Subcutaneous adipose tissue (tissue), 4 donors: ENCODE data around the gene TOX2. TPM values are rescaled to one million over a fixed set of nuclear protein-coding genes. Genes with fewer than 3 reads are reported as not detected.

Experiments used
- total RNA-seq, 4 donors: library from RNA; depleted of rRNA; stranded (reverse); fragments of >200 nt; gene quantifications; one replicate each; pipeline ENCODE4 v1.1.0, GENCODE V29; 2016
- TF ChIP-seq, protein P1 (sequence below): fragments of 450-650 bp; IDR thresholded peaks from one replicate; pipeline ENCODE4 v1.5.1; 2016; ENCODE audit warnings: low read depth, mild to moderate bottlenecking, control low read depth, antibody characterized with exemption, moderate library complexity

Gene TOX2
- total RNA-seq, 4 donors from 2014 or later = 2.6 to 8.1 (median 3.1) TPM; not detected in 1

DNA sequence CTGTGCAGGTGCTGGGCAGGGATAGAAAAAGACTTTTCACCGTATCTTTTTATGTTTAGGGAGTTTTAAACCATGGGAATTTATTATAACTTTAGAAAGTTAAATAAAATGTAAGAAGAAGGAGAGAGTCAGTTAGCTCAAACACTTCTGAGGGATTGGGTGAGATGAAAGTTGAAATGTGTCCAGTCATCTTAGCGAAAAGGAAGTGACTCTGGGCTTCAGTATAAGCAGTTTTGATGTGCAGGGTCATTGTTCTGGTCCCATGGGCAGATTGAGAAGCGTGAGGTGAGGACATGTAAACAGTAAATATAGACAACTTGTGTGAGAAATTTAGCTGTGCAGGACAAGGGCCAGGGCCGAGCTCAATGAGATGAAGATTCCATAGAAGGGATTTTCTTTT, 66.9 kb downstream of the TOX2 start:
- TF ChIP-seq, protein P1, sequence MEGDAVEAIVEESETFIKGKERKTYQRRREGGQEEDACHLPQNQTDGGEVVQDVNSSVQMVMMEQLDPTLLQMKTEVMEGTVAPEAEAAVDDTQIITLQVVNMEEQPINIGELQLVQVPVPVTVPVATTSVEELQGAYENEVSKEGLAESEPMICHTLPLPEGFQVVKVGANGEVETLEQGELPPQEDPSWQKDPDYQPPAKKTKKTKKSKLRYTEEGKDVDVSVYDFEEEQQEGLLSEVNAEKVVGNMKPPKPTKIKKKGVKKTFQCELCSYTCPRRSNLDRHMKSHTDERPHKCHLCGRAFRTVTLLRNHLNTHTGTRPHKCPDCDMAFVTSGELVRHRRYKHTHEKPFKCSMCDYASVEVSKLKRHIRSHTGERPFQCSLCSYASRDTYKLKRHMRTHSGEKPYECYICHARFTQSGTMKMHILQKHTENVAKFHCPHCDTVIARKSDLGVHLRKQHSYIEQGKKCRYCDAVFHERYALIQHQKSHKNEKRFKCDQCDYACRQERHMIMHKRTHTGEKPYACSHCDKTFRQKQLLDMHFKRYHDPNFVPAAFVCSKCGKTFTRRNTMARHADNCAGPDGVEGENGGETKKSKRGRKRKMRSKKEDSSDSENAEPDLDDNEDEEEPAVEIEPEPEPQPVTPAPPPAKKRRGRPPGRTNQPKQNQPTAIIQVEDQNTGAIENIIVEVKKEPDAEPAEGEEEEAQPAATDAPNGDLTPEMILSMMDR = no peak

- TF ChIP-seq, protein P1 = no peak
Observed at GRCh38 chr20:43982016-43982415, 67.4 kb downstream of the TOX2 start.

DNA sequence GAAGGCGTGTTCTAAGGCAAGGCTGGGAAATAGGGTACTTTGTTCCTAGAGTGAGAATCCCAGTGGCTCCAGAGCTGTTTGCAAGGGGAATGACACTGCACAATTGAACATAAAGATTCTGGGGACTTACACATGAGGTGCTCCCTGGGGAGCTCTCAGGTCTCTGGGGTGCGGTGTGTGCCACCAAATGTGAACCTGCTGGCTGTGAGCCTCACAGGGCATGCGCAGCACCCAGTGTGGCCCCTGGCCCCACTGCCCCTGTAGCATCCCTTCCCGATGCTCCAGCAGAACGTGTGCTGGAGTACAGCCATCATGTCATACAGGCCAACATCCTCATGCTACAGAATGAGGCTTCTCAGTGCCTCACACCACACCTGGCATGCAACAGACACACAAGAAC, 68.2 kb downstream of the TOX2 start:
- TF ChIP-seq, protein P1 = no peak

DNA sequence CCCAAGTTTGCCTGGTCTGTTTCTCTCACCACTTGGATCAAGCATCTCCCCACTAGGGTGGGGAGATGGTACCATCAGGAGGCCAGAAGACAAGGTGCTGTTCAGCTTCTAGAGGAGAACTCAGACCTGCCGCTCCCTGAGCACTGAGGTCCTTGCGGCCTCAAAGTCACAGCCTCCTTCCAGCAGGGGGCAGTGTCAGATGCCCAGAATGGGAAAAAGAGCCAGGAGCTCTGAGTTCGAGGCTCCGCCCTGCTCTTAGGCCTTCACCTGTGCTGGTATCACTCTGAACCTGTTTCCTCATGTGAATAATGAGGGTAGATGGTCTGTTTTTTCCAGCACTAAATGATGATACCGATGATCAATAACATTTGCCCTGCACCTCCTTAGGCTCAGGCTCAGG, 68.7 kb downstream of the TOX2 start:
- TF ChIP-seq, protein P1 = no peak

- TF ChIP-seq, protein P1 = no peak
Observed at GRCh38 chr20:43983904-43984361, 69.3 kb downstream of the TOX2 start.

GRCh38 chr20:43984587-43984986, 69.9 kb downstream of the TOX2 start:
- TF ChIP-seq, protein P1 = no peak

DNA sequence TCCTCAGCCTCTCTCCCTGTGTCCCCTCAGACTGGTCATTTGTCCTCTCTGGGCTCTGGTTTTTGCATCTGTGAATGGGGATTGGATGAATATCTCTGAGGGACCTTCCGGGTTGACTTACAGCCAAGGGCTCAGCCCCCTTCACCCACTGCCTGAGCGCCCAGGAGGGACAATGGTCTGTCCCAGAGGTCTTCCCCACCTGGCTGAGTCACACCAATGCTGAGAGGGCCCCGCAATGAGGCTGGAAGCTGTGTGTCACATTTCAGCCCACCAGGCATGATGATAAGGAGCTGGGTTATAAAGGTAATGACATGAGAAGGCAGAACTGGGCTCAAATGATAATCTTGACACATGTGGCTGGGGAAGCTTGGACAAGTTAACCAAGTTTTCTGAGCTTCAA, 70.5 kb downstream of the TOX2 start:
- TF ChIP-seq, protein P1 = no peak
